Testis (tissue), 2 donors: ENCODE results near the gene MRPL48.

ENCODE experiments used
- CTCF ChIP-seq, 3 experiments: fragments of 450-650 bp in 2 of 3; fragments of 200-600 bp in 1 of 3; sonication (generic) in 1 of 3; IDR thresholded peaks; one replicate each; pipeline ENCODE4 v1.5.1; 2016 to 2019; ENCODE audit warnings: antibody characterized with exemption in 3 of 3, mild to moderate bottlenecking in 2 of 3, moderate library complexity in 1 of 3
- POLR2A ChIP-seq: fragments of 450-650 bp; IDR thresholded peaks from one replicate; pipeline ENCODE4 v1.6.1; 2017; ENCODE audit warnings: antibody characterized with exemption, mild to moderate bottlenecking, moderate library complexity

- no peak for TF ChIP-seq CTCF (IDR thresholded peaks at IDR 0.05)
- no peak for TF ChIP-seq POLR2A
These were observed 124.4 kb downstream of the MRPL48 start for GRCh38 chr11:73912026-73912425.
